ENCODE data around the gene KLK12. TPM values are rescaled to one million over a fixed set of nuclear protein-coding genes. Genes with fewer than 3 reads are reported as not detected.

The KLK12 gene
- total and polyA plus RNA-seq, 2 donors (not counting 3 experiments of a cell fraction or from before 2014, with no cell fraction given), result not detected

DNA sequence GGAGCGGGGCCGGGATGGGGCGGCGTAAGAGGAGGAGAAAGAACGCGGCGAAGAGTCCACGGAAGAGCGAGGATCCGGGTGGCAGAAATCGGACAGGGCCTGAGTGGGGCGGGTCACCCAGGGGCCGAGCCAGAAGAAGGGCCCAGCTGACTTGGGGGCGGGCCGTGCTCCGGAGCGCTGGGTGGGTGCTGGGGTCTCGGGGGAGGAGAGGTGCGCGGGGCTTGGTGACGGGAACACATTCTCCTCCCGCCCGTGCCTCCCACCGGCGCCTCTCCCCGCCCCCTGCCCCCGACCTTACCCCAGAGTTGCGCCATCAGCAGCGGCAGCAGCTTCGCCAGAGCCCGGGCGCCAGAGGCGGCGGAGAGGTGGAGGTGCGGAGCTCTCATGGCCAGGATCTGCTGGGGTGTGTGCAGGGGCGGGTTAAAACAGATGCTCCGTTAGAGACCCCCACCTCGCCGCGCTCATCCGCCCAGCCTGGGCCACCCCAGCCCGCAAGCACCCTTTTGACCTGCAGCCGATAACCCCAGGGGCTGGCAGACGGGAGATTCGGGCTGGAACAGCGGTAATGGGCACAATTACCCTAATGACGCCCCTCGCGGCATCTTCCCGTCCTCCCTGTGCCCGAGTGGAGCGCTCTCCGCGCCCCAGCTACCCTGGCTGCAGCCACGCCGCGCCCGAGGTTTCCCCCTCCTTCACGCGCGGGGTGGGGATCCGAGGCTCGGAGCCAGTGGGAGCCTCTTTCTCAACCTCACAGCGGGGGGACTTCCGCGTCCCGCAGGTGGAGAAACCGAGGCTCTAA lies 15.9 kb downstream of the KLK12 start:
- ChIA-PET POLR2A (no interaction called here), CTCF (interaction anchor here (3.2 kb wide), 1 partner anchor 75 kb away, joined by 11 read pairs; no protein-coding TSS in a partner anchor)
- no TSS peak for BruUV-seq (replicated peaks)
- Histone ChIP-seq H3K9me3 (replicated peaks; ENCODE audit: control insufficient read depth, insufficient read depth, low read length) (no peaks in the 10 kb centered on the region), H4K20me1 (replicated peaks; ENCODE audit: control insufficient read depth, extremely low read depth, insufficient read depth, low read length) (no peaks in the 10 kb centered on the region), H3K27ac (ENCODE audit: insufficient read depth, low read depth, low read length) (no peak overlapping the region), H3K36me3 (ENCODE audit: control insufficient read depth in 2 of 2, extremely low read depth in 1 of 2, insufficient read depth in 2 of 2, low read length in 2 of 2) (no peaks in the 10 kb centered on the region), H3K79me2 (ENCODE audit: control insufficient read depth, insufficient read depth, low read length) (no peaks in the 10 kb centered on the region), H3K9ac (replicated peaks; ENCODE audit: extremely low read depth, insufficient read depth, low read length) (no peak overlapping the region), H2AFZ (ENCODE audit: low read depth, low read length) (no peak overlapping the region), H3K27me3 (ENCODE audit: control insufficient read depth in 2 of 2, insufficient read depth in 2 of 2, low read length in 2 of 2) (peaks cover 21 to 25% of the 10 kb centered on the region in 2 experiments), H3K9me1 (replicated peaks; ENCODE audit: control insufficient read depth, extremely low read depth, insufficient read depth, low read length) (no peaks in the 10 kb centered on the region), H3K4me1 (ENCODE audit: control insufficient read depth, extremely low read depth, insufficient read depth, low read length) (no peaks in the 10 kb centered on the region), H3K4me3 (replicated peaks in 1 of 3; ENCODE audit: insufficient read depth in 1 of 3, low read depth in 1 of 3, low read length in 3 of 3) (no peak overlapping the region), H3K4me2 (ENCODE audit: insufficient read depth, low read length) (no peak overlapping the region)
- DNase-seq (ENCODE audit: low read depth, low spot score) (no peak), FAIRE-seq (no peak)
- intact Hi-C loops (cut with micrococcal nuclease), result no loop called here
- TF ChIP-seq GATA2 (IDR thresholded peaks at IDR 0.05; ENCODE audit: insufficient read depth, insufficient read length, low read depth, low read length) (no peak), EZH2 (IDR thresholded peaks at IDR 0.05; ENCODE audit: borderline replicate concordance, low read depth, low read length, severe bottlenecking) (peak; percentile 57), POLR2AphosphoS5 (IDR thresholded peaks at IDR 0.05; ENCODE audit: insufficient read depth, low read depth, low read length) (no peak), POLR2A (IDR thresholded peaks at IDR 0.05; ENCODE audit: low read depth, low read length) (no peak), MYC (IDR thresholded peaks at IDR 0.05; ENCODE audit: low read depth, low read length) (no peak), FOS (IDR thresholded peaks at IDR 0.05; ENCODE audit: borderline replicate concordance, insufficient read depth, low read length) (no peak)
- TF ChIP-seq, protein P1, sequence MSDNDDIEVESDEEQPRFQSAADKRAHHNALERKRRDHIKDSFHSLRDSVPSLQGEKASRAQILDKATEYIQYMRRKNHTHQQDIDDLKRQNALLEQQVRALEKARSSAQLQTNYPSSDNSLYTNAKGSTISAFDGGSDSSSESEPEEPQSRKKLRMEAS (IDR thresholded peaks at IDR 0.05; ENCODE audit: insufficient read depth, insufficient read length), result no peak
- dilution Hi-C loops (cut with MboI; ENCODE audit: extremely low pct_ligation_motif_present, low sequenced_read_pairs), result no loop called here

Measured in endothelial cell of umbilical vein (primary cell).